Stimulated activated naive CD8-positive, alpha-beta T cell treated with anti-CD3 and anti-CD28 coated beads, Interleukin-15, Interleukin-2, amounts not matched to agents 100 U/mL and 50 U/mL, for 24 hours (primary cell): ENCODE measurements around the gene CCDC192.
"Not testable (repeated sequence)": the region's sequence is repeated elsewhere in the genome, so short reads cannot be mapped to it uniquely, and the experiment has no call there.

Source experiments
- ATAC-seq: fragments of 150-1000 bp; cut with Tn5 transposase; one replicate; pipeline ENCODE4 v1.10.0; 2021
- DNase-seq: peaks from one replicate; pipeline ENCODE4 v3.0.0; 2021

The CCDC192 gene

DNA sequence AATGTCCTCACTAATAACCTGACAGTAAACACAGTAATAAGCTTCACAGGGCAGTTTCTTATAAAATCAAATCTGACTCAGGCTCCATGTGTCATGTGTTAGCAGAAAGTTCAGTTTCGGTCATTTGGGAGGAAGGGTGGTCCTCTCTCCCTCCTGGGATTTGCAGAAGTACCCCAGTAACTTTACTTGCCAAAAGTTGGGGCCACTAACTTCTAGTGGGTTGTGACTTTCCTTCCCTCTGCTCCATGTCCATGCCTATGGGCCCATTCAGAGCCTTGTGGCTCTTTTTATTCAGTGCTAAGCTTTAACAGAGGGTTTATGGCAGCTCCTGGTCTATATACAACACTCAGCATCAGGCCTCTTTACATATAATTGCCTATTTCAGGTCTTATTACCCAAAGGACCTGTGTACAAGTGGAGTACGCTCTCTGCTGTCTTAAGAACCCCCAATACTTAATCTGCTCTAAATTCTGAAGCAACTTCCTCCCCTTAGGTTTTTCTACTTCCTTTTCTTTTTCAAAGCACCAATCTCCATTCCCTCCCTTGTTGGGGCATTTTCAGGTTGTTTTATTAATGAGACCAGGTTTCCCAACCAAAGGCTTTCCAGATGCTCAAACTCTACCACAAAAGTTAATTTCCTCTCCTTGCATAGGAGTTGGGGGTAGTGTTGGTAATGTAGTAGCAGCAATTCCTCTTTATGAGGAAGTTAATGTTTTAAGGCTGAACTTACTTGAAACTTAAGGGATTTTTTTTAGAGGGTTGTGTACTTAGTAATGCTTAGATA is 107.7 kb downstream of the CCDC192 start:
- ATAC-seq, result no peak
- DNase-seq, result no peak

DNA sequence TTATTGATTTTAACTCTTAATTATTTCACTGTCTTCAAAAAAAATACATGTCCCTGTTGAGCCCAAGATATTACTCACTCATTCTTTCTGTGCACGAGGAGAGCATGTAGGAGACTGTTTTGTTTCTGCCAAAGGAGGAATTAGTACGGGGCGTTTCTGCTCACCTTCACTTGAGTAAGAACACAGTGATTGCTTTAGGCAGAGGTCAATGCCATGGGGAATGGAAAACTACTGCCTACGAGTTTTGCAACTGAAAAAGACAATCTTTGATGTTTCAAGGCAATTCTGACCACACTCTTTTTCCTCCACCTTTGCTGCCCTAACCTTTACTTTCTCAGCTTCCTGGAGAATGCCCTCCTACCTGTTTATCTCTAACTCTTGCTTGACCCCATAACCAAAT is 109.4 kb downstream of the CCDC192 start:
- ATAC-seq (no peak), DNase-seq (no peak)

DNA sequence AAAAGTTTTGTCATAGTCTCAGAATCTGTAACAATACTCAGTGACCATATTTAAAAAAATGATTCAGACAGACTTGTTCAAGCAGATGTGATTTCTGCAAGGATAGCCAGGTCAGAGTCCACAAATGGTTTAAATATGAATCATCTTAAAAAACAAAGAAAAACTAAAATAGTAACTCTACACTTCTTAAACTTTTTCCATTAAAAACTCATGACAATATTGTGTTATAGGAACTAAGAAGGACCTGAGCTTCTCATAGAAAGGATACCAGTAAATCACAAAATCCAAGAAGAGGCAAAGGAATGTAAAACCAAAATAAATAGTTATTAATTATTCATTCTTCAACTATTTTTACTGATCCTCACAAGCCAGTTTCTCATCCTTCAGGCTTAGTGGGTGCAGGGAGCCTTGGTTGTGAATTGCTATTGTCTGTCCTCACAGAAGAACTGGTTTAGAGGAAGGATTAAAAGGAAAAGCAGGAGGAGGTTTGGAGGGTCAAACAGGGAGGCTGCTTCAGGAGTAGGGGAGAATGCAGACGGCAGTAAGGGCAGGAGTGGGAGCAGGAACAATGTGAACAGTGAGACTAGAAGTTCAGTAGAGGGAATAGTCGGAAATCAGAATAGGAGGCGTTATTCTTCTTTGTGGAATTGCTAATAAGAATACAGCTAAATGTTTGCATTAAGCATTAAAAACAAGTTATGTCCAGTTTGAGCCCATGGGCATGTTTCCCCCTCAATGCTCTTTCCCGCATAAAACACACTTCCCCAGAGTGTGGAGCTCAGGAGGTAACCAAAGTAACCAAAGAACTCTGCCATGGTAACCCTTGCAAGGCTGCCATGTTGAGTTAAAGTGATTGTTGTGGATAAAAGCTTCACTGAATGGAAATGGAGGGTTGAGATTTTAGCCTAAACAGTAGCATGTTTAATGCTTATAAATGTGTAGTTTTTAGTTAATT is 110.7 kb downstream of the CCDC192 start:
- ATAC-seq (no peak), DNase-seq (no peak)

DNA sequence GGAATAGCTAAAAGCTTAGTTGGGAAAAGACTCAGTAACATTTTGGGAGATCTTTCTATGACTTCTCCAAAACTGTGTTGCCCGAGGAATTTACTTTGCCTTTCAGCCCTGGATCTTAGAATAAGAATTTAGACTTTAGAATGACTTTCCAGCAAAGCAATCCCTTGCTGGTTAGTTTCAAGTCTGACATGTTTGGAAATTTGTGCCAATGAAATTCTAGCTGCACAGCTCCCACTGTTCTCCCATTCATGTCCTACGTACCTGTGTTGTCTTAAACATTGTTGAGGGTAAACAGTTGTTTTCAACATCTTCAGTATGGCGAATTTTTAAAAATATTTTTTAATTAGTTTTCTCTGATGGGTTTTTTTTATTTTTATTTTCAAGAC is 111.4 kb downstream of the CCDC192 start:
- DNase-seq (no peak), ATAC-seq (no peak)

DNA sequence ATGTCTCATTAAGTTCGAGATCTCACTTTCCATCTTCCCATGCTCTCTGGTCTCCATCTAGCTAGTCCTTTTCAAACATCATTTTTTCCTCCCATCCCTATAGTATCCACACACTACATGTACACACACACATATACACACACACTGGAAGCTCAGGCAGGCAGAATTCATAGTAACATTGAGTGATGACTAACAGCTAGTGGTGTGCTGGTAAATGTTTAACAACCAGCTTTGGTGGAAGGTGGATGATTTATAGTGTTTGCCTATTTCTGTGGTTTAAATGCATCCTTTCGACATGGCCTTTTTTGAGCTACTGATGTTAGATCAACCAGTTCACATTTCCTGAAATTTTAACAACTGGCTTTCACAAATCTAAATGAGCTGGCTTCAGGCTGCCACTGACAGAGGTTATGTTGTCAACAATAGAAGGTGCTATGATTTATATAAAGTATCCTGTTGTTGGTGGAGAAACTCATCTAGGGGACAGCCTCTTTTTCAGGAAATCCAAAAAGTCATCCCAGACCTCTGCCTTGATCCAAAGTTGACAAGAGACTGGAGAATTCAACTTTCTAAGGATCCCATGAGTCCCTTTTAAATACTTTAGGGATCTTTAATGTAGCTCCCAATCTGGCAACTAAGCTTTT is 117.8 kb downstream of the CCDC192 start:
- ATAC-seq (no peak), DNase-seq (no peak)

DNA sequence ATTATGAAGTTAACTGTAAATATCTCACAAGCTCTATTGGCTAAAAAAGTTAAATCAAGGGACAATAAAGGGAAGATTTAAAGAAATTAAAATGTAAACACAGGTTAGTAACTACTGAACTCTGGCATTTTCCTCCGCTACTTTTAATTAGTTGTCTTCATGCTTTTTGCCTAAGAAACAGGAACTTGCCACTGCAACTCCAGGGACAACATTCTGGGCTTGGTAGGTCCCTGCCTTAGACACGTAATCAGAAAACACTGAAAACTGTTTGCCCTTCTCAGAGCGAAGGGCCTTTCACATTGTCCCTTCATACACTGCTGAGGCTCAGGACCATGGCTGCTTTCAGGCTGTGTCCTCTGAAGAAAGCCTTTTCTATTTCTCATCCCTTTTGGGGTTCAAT is 118.7 kb downstream of the CCDC192 start:
- no peak for DNase-seq
- no peak for ATAC-seq

DNA sequence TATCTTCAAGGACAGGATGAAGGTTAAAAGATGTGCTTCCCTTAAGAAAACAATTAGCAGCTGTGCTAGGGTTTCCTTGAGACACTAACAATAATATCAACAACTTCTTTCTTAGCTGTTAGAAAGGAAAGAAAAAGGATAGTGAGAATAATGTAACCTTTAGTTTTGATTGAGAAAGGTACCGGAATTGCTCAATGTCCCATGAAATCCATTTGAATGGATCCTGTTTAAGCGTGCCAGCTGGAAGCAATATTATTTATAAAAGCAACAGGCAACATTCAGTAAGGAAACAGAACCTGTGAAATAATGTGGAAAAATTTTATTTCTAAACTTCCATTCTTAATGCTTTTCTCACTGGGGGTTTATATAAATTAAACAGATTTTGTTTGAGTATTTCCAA is 120.9 kb downstream of the CCDC192 start:
- no peak for ATAC-seq
- no peak for DNase-seq

DNA sequence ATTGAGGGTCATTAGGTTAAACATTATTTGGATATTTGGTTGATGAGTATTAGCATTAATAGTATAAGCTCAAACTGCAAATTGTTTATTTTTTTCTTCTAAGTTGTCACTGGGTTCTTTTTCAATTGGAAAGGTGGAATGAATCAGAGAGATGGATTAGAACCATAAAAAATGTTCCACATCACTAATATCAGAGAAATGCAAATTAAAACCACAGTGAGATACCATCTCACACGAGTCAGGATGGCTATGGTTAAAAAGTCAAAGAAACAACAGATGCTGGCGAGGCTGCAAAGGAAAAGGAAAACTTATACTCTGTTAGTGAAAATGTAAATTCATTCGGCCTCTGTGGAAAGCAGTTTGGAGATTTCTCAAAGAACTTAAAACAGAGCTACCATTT is 122.8 kb downstream of the CCDC192 start:
- DNase-seq (no peak), ATAC-seq (no peak)

DNA sequence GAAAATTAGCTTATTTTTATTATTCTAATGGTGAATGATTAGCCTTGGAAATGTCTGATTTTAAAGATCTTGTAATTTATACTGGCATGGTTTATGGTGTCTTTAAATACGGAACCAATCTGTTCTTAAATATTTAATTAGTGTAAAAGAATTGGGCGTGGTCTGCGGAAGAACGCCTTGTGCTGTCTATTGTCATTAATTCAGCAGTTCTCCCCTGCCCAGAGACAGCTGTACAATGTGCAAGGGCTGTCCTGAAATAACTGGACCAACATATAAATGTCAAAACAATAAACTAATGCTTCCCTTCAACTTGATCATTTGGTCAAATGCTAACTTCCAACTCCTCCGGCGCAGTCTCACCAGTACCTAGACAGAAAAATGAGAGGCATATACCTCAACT is 124.3 kb downstream of the CCDC192 start:
- DNase-seq (no peak), ATAC-seq (no peak)

DNA sequence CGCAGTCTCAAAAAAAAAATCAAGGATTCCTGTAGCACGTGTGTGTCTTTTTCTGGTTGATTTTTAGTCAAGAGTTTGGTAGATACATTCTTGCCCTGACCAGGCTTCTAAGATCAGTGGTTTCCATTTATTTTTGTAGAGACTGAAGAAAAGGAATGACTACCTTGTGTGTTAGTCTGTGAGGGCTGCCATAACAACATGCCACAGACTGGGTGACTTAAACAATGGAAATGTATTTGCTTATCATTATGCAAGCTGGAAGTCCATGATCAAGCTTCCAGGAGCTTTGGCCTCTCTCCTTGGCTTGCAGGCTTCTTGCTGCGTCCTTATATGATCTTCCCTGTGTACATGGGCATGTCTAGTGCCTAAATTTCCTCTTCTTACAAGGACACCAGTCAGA is 127.0 kb downstream of the CCDC192 start:
- DNase-seq (no peak), ATAC-seq (no peak)

DNA sequence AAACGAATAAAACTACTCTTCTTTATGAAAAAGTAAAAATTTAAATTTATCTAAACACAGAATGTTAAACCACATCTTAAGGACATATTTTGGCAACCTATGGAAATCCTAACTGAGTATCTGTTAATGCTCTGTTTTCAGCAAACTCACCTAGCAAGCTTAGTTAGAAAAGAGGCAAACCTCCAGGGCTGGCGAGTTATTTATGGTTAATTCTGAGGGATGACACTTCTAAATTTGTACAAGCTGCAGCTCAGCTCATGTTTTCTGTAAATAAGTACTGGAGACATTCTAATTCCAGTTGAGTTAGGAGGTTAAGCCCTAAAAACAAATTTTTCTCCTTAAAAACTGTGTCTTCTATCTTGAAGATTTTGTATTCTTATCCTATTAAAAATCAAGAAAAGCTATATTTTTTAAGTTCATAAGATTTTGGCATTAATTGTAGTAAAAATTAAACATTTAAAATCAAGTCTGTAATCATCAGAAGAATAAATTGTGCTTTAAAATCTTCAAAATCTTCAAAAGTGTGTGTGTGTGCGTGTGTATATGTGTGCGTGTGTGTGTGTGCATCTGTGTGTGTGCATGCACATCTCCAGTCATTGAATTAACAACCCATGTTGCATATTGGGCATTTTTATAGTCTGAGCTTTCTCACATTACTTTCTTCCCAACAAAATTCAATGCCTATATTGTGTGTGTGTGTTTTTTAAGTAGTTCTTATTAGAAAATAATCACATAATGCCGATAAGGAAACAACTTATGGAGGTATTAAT is 127.8 kb downstream of the CCDC192 start:
- no peak for DNase-seq
- ATAC-seq, result no peak

DNA sequence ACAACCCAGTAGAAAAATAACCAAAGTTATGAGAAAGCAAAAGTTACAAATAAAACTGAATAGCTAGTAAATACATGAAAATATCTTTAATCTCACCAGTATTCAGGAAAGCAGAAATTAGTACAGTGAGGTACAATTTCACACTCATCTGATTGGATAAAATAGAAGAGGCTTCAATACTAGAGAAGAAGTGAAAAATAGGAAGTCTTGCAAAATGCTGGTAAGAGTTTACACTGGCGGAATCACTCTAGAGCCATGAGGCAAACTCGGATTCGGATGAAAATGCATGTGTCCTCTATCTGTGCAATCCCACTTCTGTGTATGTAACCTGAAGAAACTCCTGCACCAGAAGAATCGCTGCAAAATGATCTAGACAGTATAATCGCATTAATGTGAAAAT is 128.9 kb downstream of the CCDC192 start:
- ATAC-seq, result no peak
- no peak for DNase-seq

DNA sequence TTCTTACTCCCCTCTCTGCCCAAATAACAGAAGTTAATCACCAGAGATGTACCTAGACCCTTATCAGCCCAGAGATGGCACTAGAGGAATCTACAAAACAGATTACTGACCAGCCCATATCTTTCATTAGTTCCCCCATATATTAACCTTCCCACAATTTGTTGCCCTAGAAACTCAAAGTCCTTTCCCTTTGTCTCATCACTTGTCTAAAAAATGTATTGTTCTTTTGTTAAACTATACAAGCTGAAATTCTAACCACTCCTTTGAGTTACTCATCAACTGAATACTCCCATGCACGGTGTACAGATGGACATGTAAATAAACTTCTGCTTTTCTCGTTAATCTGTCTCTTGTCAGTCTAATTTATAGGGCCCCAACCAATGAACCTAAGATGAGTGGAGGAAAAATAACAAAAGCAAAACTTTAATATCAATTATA is 130.9 kb downstream of the CCDC192 start:
- no peak for ATAC-seq
- no peak for DNase-seq

DNA sequence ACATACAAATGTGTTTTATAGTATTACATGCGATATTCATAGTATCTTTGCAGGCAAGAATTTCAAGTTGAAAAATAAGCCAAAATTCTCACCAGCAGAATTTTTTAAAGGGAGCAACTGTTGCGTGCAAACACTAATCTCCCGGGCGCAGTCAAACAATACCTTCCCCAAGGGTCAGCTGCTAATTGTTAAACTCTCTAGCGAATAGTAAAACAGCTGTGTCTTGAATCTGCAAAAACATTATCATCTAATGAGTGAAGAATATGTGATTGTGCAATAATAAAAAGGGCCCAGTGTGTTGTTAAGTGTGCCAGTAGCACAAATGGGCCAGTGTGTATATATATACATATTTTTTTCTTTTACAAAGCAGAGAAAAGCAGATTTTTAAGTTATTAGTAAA is 131.4 kb downstream of the CCDC192 start:
- DNase-seq, result no peak
- no peak for ATAC-seq

DNA sequence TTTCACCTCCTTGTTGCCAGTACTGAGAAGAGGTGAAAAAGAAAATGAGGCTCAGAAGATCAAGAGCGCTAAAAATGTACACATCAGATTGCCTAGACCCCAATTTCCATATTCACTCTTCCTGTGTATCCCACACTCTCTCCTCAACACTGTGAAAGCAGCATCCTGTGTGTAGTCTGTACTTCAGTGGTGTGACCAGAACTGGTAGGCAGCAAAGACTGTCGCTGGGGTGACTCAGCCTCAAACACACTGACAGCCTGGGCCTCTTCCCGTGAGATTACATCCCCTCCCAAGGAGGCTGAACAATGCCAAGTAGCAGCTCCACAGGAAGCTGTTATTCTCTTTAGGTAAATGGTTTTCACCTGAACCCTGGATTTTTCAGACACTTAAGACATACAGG is 135.5 kb downstream of the CCDC192 start:
- no peak for ATAC-seq

DNA sequence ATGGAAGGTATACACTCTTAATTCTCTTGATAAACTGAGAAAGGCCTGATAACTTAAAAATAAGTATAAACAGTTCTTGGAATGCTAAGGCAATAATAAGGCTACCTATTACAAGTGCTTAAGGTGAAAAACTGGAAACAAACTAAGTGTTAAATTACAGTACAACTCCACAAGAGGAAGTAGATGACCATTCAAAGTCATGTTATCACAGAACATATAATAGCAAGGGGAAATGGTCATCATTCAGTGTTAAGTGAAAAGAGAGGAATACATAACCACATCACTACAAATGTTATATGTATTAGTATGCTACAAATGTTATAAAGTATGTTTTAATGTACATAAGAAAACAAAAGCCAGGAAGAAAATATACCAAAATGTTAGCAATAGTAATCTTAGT is 135.9 kb downstream of the CCDC192 start:
- DNase-seq (no peak), ATAC-seq (no peak)

More for the DNA sequence above, 135.5 kb downstream of the CCDC192 start:
- no peak for DNase-seq

DNA sequence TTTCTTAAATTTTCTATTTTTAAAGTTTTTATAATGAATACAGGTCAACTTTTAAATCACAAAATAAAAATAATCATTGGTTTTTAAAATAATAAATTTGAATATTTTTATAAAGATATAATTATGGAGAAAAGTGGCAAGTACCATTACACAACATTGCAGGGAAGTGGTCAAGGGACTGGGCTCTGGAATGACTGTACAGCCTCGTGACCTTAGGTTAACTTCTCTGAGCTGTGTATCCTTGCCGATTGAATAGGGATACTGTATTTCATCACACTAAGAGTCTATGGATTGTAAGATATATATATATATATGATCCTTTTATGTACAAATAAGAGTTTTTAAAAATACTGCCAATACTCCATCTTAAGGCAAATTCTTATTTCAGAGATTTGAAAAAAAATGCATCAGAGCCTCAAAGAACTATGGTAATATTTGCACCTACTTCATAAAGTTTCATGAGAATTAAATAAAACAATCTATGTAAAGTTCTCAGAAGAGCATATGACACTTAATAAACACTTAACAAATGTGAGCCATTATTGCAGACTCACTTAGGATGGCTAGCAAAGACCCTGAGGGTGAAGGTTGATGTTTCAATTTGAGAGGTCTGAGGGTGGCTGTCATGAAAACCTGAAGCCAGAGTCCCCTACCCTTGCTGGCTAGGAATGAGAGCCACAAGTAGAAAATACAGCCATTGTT is 136.5 kb downstream of the CCDC192 start:
- DNase-seq (no peak), ATAC-seq (no peak)

DNA sequence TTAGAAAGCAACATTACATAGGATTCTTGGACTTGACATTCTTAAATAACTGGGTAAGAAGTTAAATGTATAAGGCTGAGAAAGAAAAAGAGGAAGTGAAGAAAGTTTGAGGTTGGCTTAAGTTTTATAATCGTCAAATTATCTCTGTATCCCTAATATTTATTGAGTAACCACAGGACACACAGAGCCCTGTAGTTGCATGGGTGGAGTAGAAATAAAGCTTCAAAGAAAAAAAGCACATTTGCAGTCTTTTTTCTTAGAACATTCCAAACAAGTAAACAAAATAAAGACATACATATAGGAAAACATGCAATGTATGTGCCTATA is 137.0 kb downstream of the CCDC192 start:
- ATAC-seq (no peak), DNase-seq (no peak)

DNA sequence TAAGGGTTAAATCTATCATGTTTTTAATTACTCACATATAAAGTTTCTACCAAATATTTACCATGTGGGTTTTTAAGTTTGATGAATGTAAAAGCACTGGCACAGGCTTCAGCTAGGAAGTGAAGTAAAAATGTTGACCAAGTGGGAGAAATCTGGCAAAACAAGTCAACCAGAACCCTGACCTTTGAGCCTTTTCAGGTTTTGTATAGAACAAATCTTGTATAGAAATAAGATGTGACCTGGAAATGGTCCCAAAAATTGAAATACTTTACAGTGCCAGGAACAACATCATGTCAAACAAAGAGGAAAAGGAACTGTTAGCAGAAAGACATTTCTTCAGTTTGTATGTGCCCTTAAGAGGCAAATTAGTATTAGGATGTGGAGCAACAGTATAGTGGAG is 137.6 kb downstream of the CCDC192 start:
- DNase-seq, result no peak
- ATAC-seq, result no peak

DNA sequence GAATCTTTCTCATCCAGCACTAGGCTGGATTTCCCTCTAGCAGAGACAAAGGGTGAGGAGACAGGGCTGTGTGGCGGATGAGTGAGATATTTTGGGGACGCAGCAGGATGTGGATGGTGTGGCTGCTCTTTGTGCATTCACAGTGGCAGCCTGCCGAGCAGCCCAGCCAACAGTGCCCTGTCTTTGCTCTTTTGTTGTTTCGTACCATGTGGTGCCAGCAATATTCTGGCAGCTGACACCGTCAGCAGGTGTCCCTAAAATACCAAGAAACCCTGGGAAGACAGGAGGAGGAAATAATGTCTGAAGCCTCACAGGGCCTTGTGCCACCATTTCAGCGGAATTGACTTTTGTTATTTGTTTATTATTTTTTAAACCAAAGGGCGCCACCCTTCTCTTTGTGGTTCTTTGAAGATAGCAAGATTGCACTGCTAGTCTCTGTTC is 141.4 kb downstream of the CCDC192 start:
- ATAC-seq (no peak), DNase-seq (no peak)

DNA sequence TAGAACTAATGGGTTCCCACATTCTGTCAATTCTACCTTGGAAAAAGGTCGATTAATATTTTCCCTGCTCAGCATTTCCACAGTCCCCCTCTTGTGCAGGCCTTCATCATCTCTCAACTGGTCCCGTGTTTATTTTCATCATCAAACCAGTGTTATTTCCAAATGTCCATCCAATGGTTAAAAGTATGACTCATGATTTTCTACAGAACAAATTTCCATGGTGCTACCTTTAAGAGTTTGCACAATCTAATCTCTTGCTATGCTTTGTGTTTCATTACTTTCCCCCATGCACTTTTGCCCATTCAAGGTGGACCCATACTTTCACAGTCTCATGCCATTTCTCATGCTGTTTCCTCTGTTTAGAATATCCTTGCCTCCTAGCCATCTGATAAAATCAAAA is 143.7 kb downstream of the CCDC192 start:
- ATAC-seq, result no peak
- no peak for DNase-seq

DNA sequence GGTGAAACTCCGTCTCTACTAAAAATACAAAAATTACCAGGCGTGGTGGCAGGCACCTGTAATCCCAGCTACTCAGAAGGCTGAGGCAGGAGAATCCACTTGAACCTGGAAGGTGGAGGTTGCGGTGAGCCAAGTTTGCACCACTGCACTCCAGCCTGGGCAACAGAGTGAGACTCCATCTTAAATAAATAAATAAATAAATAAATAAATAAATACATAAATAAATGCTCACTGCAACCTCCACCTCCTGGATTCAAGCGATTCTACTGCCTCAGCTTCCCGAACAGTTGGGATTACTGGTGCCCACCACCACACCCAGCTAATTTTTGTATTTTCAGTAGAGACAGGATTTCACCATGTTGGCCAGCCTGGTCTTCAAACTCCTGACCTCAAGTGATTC is 144.4 kb downstream of the CCDC192 start:
- ATAC-seq, DNase-seq: not testable (repeated sequence)
